Ovary (tissue), 3 donors: ENCODE data around the gene SOX2.

Source experiments
- EP300 ChIP-seq: sonication (generic); formaldehyde crosslinking; IDR thresholded peaks from one replicate; pipeline ENCODE4 v1.6.1; 2017; ENCODE audit warnings: antibody characterized with exemption
- POLR2A ChIP-seq: fragments of 450-650 bp; IDR thresholded peaks from one replicate; pipeline ENCODE4 v1.6.1; 2017; ENCODE audit warnings: antibody characterized with exemption, mild to moderate bottlenecking, moderate library complexity
- TF ChIP-seq, protein P1 (sequence below), 3 donors: fragments of 450-650 bp in 2 of 3; fragments of 200-600 bp in 1 of 3; IDR thresholded peaks; one replicate each; pipeline versions ENCODE4 v1.5.1 to v1.8.0; 2016 to 2022; ENCODE audit warnings: antibody characterized with exemption in 3 of 3, mild to moderate bottlenecking in 1 of 3
- donor health status: DM: no; HTN: no; CAD: no.

DNA sequence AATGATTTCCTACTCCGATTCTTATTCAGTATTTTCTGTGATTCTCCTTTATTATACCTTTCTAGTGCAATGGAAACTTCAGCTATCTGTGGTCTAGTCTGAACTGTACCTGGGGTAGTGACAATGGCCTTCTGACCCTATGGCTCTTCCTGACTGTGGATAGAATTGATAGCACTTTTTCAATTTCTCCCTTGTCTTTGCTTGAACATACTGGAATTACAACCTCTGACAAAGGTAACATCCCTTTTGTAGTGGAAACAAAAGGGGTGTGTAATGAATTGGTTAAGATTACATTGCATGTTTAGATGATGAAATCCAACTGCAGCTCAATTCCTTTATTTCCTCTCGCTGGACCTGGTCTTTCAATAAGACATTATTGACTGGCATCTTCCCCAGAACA, 21.0 kb upstream of the SOX2 start:
- TF ChIP-seq, protein P1, sequence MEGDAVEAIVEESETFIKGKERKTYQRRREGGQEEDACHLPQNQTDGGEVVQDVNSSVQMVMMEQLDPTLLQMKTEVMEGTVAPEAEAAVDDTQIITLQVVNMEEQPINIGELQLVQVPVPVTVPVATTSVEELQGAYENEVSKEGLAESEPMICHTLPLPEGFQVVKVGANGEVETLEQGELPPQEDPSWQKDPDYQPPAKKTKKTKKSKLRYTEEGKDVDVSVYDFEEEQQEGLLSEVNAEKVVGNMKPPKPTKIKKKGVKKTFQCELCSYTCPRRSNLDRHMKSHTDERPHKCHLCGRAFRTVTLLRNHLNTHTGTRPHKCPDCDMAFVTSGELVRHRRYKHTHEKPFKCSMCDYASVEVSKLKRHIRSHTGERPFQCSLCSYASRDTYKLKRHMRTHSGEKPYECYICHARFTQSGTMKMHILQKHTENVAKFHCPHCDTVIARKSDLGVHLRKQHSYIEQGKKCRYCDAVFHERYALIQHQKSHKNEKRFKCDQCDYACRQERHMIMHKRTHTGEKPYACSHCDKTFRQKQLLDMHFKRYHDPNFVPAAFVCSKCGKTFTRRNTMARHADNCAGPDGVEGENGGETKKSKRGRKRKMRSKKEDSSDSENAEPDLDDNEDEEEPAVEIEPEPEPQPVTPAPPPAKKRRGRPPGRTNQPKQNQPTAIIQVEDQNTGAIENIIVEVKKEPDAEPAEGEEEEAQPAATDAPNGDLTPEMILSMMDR (IDR thresholded peaks at IDR 0.05), result no peak
- TF ChIP-seq POLR2A, result no peak
- no peak for TF ChIP-seq EP300
